H1 (cell line): ENCODE data around the gene LRBA. TPM values are rescaled to one million over a fixed set of nuclear protein-coding genes. Genes with fewer than 3 reads are reported as not detected.

ENCODE experiments used
- BRCA1 ChIP-seq: IDR thresholded peaks from 2 replicates; pipeline ENCODE4 v1.6.1; 2012; ENCODE audit warnings: low read depth, low read length, improper control_type of control experiment
- POU5F1 ChIP-seq: IDR thresholded peaks from 2 replicates; pipeline ENCODE4 v1.6.1; 2011; ENCODE audit warnings: low read depth, mild to moderate bottlenecking, low read length, moderate library complexity
- TAF7 ChIP-seq: optimal IDR thresholded peaks from 2 replicates; pipeline ENCODE3; 2011; ENCODE audit warnings: low read depth, mild to moderate bottlenecking, inconsistent platforms, low read length, moderate library complexity, borderline replicate concordance
- polyA plus RNA-seq, 7 experiments: library from polyadenylated mRNA; depleted of rRNA in 3 of 7; stranded (reverse) in 5 of 7; unstranded in 2 of 7; fragments of >200 nt in 5 of 7; fragments of 200-250 nt in 2 of 7; gene quantifications; 1 replicate in 5 of 7; 2 replicates in 1 of 7; 4 replicates in 1 of 7; pipeline versions ENCODE4 v1.2.1 to v1.2.3, GENCODE V29; 2011 to 2013; ENCODE audit warnings: missing spikeins in 2 of 7, mixed read lengths in 2 of 7
- total RNA-seq: library from RNA; stranded (reverse); fragmentation: NEBNext Ultra II Directional; extraction: Animal tissue kit (Norgen Biotek cat#: 25700); gene quantifications from 2 replicates; pipeline ENCODE4 v1.2.1, GENCODE V29; 2021
- TF ChIP-seq, protein P1 (sequence below): fragments of 300-600 bp; sonication (generic); IDR thresholded peaks from 2 replicates; pipeline ENCODE4 v1.7.1; 2012; ENCODE audit warnings: low read length, moderate library complexity, mild to moderate bottlenecking, inconsistent platforms; ENCODE audit not compliant: insufficient replicate concordance

LRBA gene
- total and polyA plus RNA-seq, 2 of the 8 experiments (the other 6 are each of a cell fraction or from before 2014, with no cell fraction given), result 54.6 to 83.2 TPM

DNA sequence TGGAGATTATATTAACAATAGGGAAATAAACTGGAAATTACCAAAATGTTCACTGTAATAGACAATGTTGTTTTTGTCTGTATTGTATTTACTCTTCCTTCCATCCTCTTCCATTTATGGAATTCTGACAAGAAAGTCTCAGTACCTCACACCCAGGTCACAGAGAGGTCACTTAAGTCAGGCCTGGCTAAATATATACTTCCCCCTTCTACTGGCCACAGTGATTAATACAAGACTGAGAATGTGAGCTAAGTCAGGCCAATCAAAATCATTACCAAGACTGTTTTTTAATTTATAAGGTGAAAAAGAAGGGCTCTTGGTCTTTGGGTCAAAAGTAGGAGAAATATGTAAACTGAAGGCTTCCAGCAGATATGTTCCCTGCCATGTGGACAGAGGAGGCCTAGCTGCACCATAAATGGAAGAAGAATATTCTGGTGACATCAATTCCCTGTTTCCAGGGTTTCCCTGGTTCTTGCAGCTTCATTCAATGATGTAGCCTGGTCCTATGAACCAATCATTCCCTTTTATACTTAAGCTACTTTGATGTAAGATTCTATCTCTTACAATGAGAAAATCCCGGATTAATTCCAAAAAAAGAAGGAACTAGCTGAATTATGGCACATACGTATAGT lies 64.3 kb downstream of the LRBA start (continued):
- TF ChIP-seq, protein P1, sequence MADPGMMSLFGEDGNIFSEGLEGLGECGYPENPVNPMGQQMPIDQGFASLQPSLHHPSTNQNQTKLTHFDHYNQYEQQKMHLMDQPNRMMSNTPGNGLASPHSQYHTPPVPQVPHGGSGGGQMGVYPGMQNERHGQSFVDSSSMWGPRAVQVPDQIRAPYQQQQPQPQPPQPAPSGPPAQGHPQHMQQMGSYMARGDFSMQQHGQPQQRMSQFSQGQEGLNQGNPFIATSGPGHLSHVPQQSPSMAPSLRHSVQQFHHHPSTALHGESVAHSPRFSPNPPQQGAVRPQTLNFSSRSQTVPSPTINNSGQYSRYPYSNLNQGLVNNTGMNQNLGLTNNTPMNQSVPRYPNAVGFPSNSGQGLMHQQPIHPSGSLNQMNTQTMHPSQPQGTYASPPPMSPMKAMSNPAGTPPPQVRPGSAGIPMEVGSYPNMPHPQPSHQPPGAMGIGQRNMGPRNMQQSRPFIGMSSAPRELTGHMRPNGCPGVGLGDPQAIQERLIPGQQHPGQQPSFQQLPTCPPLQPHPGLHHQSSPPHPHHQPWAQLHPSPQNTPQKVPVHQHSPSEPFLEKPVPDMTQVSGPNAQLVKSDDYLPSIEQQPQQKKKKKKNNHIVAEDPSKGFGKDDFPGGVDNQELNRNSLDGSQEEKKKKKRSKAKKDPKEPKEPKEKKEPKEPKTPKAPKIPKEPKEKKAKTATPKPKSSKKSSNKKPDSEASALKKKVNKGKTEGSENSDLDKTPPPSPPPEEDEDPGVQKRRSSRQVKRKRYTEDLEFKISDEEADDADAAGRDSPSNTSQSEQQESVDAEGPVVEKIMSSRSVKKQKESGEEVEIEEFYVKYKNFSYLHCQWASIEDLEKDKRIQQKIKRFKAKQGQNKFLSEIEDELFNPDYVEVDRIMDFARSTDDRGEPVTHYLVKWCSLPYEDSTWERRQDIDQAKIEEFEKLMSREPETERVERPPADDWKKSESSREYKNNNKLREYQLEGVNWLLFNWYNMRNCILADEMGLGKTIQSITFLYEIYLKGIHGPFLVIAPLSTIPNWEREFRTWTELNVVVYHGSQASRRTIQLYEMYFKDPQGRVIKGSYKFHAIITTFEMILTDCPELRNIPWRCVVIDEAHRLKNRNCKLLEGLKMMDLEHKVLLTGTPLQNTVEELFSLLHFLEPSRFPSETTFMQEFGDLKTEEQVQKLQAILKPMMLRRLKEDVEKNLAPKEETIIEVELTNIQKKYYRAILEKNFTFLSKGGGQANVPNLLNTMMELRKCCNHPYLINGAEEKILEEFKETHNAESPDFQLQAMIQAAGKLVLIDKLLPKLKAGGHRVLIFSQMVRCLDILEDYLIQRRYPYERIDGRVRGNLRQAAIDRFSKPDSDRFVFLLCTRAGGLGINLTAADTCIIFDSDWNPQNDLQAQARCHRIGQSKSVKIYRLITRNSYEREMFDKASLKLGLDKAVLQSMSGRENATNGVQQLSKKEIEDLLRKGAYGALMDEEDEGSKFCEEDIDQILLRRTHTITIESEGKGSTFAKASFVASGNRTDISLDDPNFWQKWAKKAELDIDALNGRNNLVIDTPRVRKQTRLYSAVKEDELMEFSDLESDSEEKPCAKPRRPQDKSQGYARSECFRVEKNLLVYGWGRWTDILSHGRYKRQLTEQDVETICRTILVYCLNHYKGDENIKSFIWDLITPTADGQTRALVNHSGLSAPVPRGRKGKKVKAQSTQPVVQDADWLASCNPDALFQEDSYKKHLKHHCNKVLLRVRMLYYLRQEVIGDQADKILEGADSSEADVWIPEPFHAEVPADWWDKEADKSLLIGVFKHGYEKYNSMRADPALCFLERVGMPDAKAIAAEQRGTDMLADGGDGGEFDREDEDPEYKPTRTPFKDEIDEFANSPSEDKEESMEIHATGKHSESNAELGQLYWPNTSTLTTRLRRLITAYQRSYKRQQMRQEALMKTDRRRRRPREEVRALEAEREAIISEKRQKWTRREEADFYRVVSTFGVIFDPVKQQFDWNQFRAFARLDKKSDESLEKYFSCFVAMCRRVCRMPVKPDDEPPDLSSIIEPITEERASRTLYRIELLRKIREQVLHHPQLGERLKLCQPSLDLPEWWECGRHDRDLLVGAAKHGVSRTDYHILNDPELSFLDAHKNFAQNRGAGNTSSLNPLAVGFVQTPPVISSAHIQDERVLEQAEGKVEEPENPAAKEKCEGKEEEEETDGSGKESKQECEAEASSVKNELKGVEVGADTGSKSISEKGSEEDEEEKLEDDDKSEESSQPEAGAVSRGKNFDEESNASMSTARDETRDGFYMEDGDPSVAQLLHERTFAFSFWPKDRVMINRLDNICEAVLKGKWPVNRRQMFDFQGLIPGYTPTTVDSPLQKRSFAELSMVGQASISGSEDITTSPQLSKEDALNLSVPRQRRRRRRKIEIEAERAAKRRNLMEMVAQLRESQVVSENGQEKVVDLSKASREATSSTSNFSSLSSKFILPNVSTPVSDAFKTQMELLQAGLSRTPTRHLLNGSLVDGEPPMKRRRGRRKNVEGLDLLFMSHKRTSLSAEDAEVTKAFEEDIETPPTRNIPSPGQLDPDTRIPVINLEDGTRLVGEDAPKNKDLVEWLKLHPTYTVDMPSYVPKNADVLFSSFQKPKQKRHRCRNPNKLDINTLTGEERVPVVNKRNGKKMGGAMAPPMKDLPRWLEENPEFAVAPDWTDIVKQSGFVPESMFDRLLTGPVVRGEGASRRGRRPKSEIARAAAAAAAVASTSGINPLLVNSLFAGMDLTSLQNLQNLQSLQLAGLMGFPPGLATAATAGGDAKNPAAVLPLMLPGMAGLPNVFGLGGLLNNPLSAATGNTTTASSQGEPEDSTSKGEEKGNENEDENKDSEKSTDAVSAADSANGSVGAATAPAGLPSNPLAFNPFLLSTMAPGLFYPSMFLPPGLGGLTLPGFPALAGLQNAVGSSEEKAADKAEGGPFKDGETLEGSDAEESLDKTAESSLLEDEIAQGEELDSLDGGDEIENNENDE, result no peak
- no peak for TF ChIP-seq BRCA1
- TF ChIP-seq POU5F1, result no peak
- no peak for TF ChIP-seq TAF7
